ENCODE results near the gene PRKCG.

PRKCG gene

DNA sequence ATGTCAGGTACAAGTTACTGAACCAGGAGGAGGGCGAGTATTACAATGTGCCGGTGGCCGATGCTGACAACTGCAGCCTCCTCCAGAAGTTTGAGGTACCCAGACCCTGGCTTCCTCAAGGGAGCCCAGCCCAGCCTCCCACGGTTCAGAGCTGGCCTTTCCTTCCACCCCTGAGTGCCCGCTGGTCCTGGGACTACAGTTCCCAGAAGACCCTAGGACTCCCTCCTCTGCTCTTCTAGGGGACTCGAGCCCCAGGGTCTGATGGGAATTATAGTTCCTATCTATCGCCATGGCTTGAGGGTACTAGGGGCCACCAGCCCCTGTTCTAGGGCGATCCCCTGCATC lies 11.0 kb downstream of the PRKCG start:
- no peak for TF ChIP-seq ZFX (IDR thresholded peaks at IDR 0.05)
- TF ChIP-seq, protein P1, sequence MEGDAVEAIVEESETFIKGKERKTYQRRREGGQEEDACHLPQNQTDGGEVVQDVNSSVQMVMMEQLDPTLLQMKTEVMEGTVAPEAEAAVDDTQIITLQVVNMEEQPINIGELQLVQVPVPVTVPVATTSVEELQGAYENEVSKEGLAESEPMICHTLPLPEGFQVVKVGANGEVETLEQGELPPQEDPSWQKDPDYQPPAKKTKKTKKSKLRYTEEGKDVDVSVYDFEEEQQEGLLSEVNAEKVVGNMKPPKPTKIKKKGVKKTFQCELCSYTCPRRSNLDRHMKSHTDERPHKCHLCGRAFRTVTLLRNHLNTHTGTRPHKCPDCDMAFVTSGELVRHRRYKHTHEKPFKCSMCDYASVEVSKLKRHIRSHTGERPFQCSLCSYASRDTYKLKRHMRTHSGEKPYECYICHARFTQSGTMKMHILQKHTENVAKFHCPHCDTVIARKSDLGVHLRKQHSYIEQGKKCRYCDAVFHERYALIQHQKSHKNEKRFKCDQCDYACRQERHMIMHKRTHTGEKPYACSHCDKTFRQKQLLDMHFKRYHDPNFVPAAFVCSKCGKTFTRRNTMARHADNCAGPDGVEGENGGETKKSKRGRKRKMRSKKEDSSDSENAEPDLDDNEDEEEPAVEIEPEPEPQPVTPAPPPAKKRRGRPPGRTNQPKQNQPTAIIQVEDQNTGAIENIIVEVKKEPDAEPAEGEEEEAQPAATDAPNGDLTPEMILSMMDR (conservative IDR thresholded peaks at IDR 0.05), result no peak

DNA sequence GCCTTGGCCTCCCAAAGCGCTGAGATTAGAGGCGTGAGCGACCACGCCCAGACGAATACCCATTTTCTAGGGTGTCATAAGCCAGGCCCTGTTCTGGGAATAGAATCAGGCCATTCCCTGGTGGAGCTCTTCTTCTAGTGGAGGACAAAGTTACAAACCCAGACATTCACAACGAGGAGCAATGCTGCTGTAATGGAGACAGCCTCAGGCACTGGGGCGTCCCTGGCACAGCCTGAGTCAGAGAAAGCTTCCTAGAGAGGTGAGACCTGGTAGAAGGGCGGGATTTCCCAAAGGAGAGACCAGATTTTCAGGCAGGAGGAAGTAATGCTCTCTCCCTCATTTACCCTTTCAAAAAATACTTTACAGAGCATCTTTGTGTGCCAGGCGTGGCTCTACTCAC lies 12.7 kb downstream of the PRKCG start:
- TF ChIP-seq, protein P1 (conservative IDR thresholded peaks at IDR 0.05), result no peak
- TF ChIP-seq ZFX (IDR thresholded peaks at IDR 0.05), result no peak

More for the DNA sequence above, 11.0 kb downstream of the PRKCG start:
- H3K27ac ChIP-seq, result no peak overlapping the region

DNA sequence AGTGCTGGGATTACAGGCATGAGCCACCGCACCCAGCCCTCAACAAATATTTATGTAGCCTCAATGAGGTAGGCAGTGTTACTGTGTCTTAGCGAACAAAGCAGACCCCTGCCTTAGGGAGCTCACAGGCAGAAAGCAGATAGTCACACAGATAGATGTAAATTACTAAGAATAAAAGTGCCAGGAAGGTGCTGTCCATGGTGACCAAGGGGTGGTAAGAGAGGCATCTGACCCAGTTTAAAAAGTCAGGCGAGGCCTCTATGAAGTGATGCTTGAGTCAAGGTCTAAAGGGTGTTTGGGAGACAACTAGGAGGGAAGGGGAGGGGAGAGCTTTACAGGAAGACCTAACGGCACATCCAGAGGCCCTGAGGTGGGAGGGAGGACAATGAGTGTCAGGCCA lies 14.7 kb downstream of the PRKCG start:
- no peak for TF ChIP-seq ZFX (IDR thresholded peaks at IDR 0.05)
- TF ChIP-seq, protein P1 (conservative IDR thresholded peaks at IDR 0.05), result no peak
- H3K27ac ChIP-seq, result no peak overlapping the region

More for the DNA sequence above, 12.7 kb downstream of the PRKCG start:
- no peak overlapping the region for H3K27ac ChIP-seq

DNA sequence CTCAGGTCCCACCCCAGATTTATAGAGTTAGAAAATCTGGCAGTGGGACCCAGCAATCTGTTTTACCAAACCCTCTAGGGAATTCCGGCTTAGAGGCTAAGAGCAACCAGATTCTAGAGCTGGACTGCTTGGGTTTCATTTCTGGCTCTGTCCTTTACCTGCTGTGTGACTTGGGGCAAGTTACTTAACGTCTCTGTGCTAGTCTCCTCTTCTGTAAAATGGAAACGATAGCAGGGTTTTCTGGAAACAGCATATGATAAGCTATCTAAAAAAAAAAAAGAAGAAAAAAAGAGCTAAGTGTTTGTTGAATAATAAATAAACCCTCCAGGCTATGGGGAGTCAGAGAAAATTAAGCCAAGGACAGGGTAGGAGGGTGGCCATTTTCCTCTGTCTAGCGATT lies 15.5 kb downstream of the PRKCG start:
- TF ChIP-seq, protein P1 (conservative IDR thresholded peaks at IDR 0.05), result no peak
- no peak for TF ChIP-seq ZFX (IDR thresholded peaks at IDR 0.05)

DNA sequence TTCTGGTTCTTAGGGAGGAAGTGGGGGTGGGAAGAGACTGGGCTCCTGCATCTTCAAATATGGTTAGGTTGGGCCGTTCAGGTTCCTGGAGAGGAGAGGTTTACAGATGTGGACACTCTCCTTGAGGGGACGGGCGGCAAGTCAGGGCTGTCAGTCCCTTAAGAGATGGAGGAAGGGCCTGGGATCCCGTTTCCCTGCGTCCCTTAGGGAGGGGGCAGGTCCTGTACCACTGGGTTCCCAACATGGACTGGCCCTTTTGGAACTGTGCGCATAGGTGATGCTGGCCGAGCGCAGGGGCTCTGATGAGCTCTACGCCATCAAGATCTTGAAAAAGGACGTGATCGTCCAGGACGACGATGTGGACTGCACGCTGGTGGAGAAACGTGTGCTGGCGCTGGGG lies 16.2 kb downstream of the PRKCG start:
- no peak overlapping the region for H3K27ac ChIP-seq
- TF ChIP-seq, protein P1 (conservative IDR thresholded peaks at IDR 0.05), result no peak
- TF ChIP-seq ZFX (IDR thresholded peaks at IDR 0.05), result no peak

More for the DNA sequence above, 15.5 kb downstream of the PRKCG start:
- no peak overlapping the region for H3K27ac ChIP-seq

DNA sequence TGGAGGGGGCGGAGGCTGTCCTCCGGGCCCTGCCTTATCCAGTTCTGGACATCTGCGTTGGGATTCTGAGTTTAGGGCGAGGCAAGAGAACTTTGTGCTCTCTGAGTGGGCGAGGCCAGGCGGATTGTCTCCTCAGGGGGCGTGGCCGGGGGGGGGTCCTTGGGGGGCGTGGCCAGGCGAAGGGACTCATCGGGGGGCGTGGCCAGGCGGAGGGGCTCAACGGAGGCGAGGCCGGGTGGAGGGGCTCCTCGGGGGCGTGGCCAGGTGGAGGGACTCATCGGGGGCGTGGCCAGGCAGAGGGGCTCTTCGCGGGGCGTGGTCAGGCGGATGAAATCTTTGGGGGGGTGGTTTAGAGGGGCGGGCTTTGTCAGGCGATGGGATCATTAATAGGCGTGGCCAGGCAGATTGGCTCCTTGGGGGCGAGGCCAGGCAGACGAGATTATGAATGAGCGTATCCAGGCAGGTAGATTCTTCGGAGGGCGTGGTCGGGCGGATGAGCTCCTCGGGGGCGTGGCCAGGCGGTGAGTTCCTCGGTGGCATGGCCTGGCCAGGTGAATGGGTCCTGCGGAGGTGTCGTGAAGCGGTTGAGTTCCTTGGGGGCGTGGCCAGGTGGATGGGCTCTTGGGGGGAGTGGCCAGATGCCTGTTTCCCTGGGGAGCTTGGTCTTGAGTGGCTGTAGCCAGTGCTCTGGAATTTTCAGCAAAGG lies 16.8 kb downstream of the PRKCG start:
- no peak for TF ChIP-seq ZFX (IDR thresholded peaks at IDR 0.05)
- TF ChIP-seq, protein P1 (conservative IDR thresholded peaks at IDR 0.05), result no peak
- H3K27ac ChIP-seq, result no peak overlapping the region

DNA sequence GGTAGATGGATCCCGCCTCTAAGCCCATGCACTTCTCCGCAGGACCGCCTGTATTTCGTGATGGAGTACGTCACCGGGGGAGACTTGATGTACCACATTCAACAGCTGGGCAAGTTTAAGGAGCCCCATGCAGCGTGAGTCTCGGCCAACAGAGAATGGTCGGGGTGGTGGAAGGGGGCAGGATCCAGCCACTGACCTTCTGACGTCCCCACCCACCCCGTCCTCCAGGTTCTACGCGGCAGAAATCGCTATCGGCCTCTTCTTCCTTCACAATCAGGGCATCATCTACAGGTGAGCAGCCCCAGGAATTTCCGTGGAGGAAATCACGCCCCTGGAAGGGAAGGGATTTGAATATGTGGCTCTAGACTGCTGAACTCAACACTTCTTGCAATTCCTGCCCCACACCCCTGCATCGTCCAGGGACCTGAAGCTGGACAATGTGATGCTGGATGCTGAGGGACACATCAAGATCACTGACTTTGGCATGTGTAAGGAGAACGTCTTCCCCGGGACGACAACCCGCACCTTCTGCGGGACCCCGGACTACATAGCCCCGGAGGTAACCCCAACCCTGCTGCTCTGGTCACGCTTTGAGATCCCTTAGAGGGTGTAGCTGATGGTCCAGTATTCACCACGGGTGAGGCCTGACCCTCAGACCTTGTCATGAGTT lies 18.3 kb downstream of the PRKCG start:
- TF ChIP-seq ZFX (IDR thresholded peaks at IDR 0.05), result no peak
- H3K27ac ChIP-seq, result no peak overlapping the region
